ENCODE measurements around the gene NDRG2.

- TF ChIP-seq CTCF (IDR thresholded peaks at IDR 0.05; ENCODE audit: low read depth, low read length) (no peak), MYC (IDR thresholded peaks at IDR 0.05; ENCODE audit: low read depth, low read length) (no peak), POLR2A (IDR thresholded peaks at IDR 0.05; ENCODE audit: extremely low read depth, insufficient read length) (no peak), MAX (IDR thresholded peaks at IDR 0.05; ENCODE audit: low read depth, low read length) (no peak)
These were observed 15.6 kb upstream of the NDRG2 start for GRCh38 chr14:21040370-21040925.
